Liver (tissue), 9 donors: ENCODE data around the gene PDE3A. TPM values are rescaled to one million over a fixed set of nuclear protein-coding genes. Genes with fewer than 3 reads are reported as not detected.

ENCODE experiments used
- DNase-seq: peaks from one replicate; pipeline ENCODE4 v3.0.0-alpha.2; 2017; ENCODE audit warnings: low spot score
- H3K27ac ChIP-seq, 2 donors: one replicate each; pipeline ENCODE4 v1.7.0; 2013; ENCODE audit warnings: inconsistent platforms in 2 of 2, low read length in 2 of 2, control low read depth in 1 of 2, low read depth in 1 of 2, mild to moderate bottlenecking in 1 of 2
- H3K27me3 ChIP-seq, 4 donors: one replicate each; pipeline versions ENCODE4 v1.6.1 to v1.7.0; 2013; ENCODE audit warnings: low read length in 3 of 4, inconsistent platforms in 1 of 4, mild to moderate bottlenecking in 1 of 4, moderate library complexity in 1 of 4; ENCODE audit not compliant: control insufficient read depth in 4 of 4, insufficient read depth in 4 of 4
- H3K36me3 ChIP-seq, 4 donors: one replicate each; pipeline versions ENCODE4 v1.6.1 to v1.7.0; 2013; ENCODE audit warnings: low read length in 3 of 4, mild to moderate bottlenecking in 3 of 4, low read depth in 1 of 4, moderate library complexity in 1 of 4; ENCODE audit not compliant: control insufficient read depth in 4 of 4, insufficient read depth in 3 of 4
- H3K4me1 ChIP-seq, 4 donors: one replicate each; pipeline versions ENCODE4 v1.6.1 to v1.7.0; 2013; ENCODE audit warnings: low read length in 3 of 4, mild to moderate bottlenecking in 3 of 4, moderate library complexity in 1 of 4; ENCODE audit not compliant: control insufficient read depth in 4 of 4, insufficient read depth in 4 of 4
- H3K4me3 ChIP-seq, 3 donors: one replicate each; pipeline versions ENCODE4 v1.6.1 to v1.7.0; 2013; ENCODE audit warnings: low read length in 3 of 3, control low read depth in 1 of 3, low read depth in 1 of 3, mild to moderate bottlenecking in 1 of 3
- H3K9ac ChIP-seq, 2 donors: one replicate each; pipeline ENCODE4 v1.7.0; 2013; ENCODE audit warnings: low read length in 2 of 2, mild to moderate bottlenecking in 2 of 2, moderate library complexity in 2 of 2, control low read depth in 1 of 2, low read depth in 1 of 2
- H3K9me3 ChIP-seq, 4 donors: one replicate each; pipeline versions ENCODE4 v1.6.1 to v1.7.0; 2013; ENCODE audit warnings: low read length in 3 of 4; ENCODE audit not compliant: control insufficient read depth in 4 of 4
- EGR1 ChIP-seq, 2 donors: IDR thresholded peaks; 2 replicates each; pipeline ENCODE4 v1.6.1; 2016 to 2018; ENCODE audit warnings: antibody characterized with exemption in 2 of 2, low read depth in 2 of 2
- FOXA1 ChIP-seq: IDR thresholded peaks from 2 replicates; pipeline ENCODE4 v1.6.1; 2016; ENCODE audit warnings: antibody characterized with exemption
- FOXA2 ChIP-seq: IDR thresholded peaks from 2 replicates; pipeline ENCODE4 v1.6.1; 2016; ENCODE audit warnings: antibody characterized with exemption
- GABPA ChIP-seq, 2 donors: IDR thresholded peaks in 1 of 2; conservative IDR thresholded peaks in 1 of 2; 2 replicates each; pipeline ENCODE4 v1.6.1; 2016; ENCODE audit warnings: antibody characterized with exemption in 2 of 2, mild to moderate bottlenecking in 1 of 2, moderate library complexity in 1 of 2
- HNF4A ChIP-seq, 2 donors: conservative IDR thresholded peaks; 2 replicates each; pipeline ENCODE4 v1.6.1; 2016; ENCODE audit warnings: antibody characterized with exemption in 2 of 2, mild to moderate bottlenecking in 2 of 2
- HNF4G ChIP-seq: IDR thresholded peaks from 2 replicates; pipeline ENCODE4 v1.6.1; 2016; ENCODE audit warnings: antibody characterized with exemption
- JUND ChIP-seq, 2 donors: IDR thresholded peaks; 2 replicates each; pipeline ENCODE4 v1.6.1; 2016; ENCODE audit warnings: antibody characterized with exemption in 2 of 2
- NR2F2 ChIP-seq: IDR thresholded peaks from 2 replicates; pipeline ENCODE4 v1.6.1; 2016; ENCODE audit warnings: antibody characterized with exemption
- RAD21 ChIP-seq, 2 donors: IDR thresholded peaks; 2 replicates each; pipeline ENCODE4 v1.6.1; 2016; ENCODE audit warnings: antibody characterized with exemption in 2 of 2, mild to moderate bottlenecking in 2 of 2
- RXRA ChIP-seq, 2 donors: IDR thresholded peaks; 2 replicates each; pipeline ENCODE4 v1.6.1; 2017 to 2018; ENCODE audit warnings: antibody characterized with exemption in 2 of 2, mild to moderate bottlenecking in 1 of 2
- SP1 ChIP-seq: IDR thresholded peaks from 2 replicates; pipeline ENCODE4 v1.6.1; 2018; ENCODE audit warnings: antibody characterized with exemption, mild to moderate bottlenecking
- TAF1 ChIP-seq: conservative IDR thresholded peaks from 2 replicates; pipeline ENCODE4 v1.6.1; 2016; ENCODE audit warnings: antibody characterized with exemption, mild to moderate bottlenecking
- YY1 ChIP-seq: IDR thresholded peaks from 2 replicates; pipeline ENCODE4 v1.6.1; 2016; ENCODE audit warnings: antibody characterized with exemption, mild to moderate bottlenecking
- WGBS: extraction: QIAGEN DNeasy Blood & Tissue Kit; methylation state at CpG from one replicate; pipeline ENCODE4 v1.1.7; 2013; 5-methylcytosine and 5-hydroxymethylcytosine counted together
- polyA plus RNA-seq, 2 donors: library from polyadenylated mRNA; stranded (reverse) in 1 of 2; unstranded in 1 of 2; fragments of 200-250 nt in 1 of 2; fragments of >200 nt in 1 of 2; fragmentation: Nextera tagmentation in 1 of 2; extraction: Ambion mirVana in 1 of 2; gene quantifications; one replicate each; pipeline versions ENCODE4 v1.2.1 to v1.2.3, GENCODE V29; 2013 to 2015
- total RNA-seq, 2 donors: library from RNA; depleted of rRNA; stranded (reverse); fragments of >200 nt; gene quantifications; one replicate each; pipeline ENCODE4 v1.2.3, GENCODE V29; 2014
- TF ChIP-seq, protein P1 (sequence below): IDR thresholded peaks from 2 replicates; pipeline ENCODE4 v1.6.1; 2016; ENCODE audit warnings: antibody characterized with exemption
- TF ChIP-seq, protein P2 (sequence below): IDR thresholded peaks from 2 replicates; pipeline ENCODE4 v1.6.1; 2016; ENCODE audit warnings: antibody characterized with exemption
- TF ChIP-seq, protein P3 (sequence below): IDR thresholded peaks from 2 replicates; pipeline ENCODE4 v1.6.1; 2016; ENCODE audit warnings: antibody characterized with exemption
- TF ChIP-seq, protein P4 (sequence below): fragments of 150-350 bp; IDR thresholded peaks from 2 replicates; pipeline ENCODE4 v1.5.1; 2017; ENCODE audit warnings: improper control_type of control experiment, low read depth, low read length; ENCODE audit not compliant: missing input control
- TF ChIP-seq, protein P5 (sequence below): IDR thresholded peaks from 2 replicates; pipeline ENCODE4 v1.6.1; 2016; ENCODE audit warnings: antibody characterized with exemption, mild to moderate bottlenecking
- donor health status: healthy.
- donor health status: healthy.
- donor health status: healthy.
- donor health status: healthy.
- donor health status: healthy.

Gene PDE3A
- total and polyA plus RNA-seq, 4 donors, result 0.50 to 3.8 (median 2.2) TPM

DNA sequence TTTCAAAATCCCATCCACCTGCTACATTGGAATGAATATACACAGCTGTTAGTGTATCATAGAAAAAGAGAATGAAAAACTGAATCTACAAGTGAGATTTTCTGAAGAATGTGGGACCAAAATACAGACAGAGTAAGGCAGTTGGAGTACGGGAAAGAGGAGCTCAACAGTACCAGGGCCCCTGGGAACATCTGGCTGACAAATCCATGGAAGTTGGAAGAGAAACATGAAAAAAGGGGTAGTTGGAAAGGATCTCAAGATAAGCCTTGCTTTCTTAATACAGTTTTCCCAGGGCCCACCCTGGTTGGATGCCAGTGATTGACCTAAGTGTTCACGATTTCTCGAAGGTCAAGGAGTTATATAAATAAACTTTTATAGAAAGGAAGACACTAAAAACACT lies 272.8 kb downstream of the PDE3A start (continued):
- TF ChIP-seq FOXA2 (no peak), YY1 (no peak), JUND (IDR thresholded peaks at IDR 0.05) (no peak), HNF4G (no peak), RAD21 (IDR thresholded peaks at IDR 0.05) (no peak), SP1 (no peak), TAF1 (no peak)
- TF ChIP-seq, protein P1, sequence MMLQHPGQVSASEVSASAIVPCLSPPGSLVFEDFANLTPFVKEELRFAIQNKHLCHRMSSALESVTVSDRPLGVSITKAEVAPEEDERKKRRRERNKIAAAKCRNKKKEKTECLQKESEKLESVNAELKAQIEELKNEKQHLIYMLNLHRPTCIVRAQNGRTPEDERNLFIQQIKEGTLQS, result no peak

DNA sequence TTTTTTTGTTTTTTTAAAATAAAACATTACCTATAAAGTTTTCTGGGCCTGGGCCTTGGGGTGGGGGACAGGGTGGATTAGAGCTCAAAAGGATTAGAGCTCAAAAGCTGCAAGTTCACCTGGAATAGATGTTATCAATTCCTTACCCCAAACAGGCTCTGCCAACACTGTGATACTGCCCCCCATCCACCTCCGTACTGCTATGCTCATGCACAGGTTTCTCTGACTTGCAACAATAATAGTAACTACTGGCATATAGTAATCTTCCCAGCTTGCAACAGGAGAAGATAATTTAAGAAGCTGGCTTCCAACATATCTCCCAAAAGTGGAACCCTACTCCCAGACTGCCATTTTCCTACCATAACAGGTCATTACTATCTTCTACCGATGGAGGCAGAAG lies 275.5 kb downstream of the PDE3A start:
- no peak overlapping the region for H3K4me3 ChIP-seq
- no peaks in the 10 kb centered on the region for H3K27me3 ChIP-seq
- no peaks in the 10 kb centered on the region for H3K9me3 ChIP-seq
- no peak overlapping the region for H3K27ac ChIP-seq
- TF ChIP-seq YY1 (no peak), EGR1 (IDR thresholded peaks at IDR 0.05; ENCODE audit: low read depth in 2 of 2) (no peak), HNF4A (conservative IDR thresholded peaks at IDR 0.05) (no peak), FOXA1 (no peak), TAF1 (no peak), SP1 (no peak), JUND (IDR thresholded peaks at IDR 0.05) (no peak), HNF4G (no peak), NR2F2 (no peak), RXRA (IDR thresholded peaks at IDR 0.05) (no peak), GABPA (IDR thresholded peaks at IDR 0.05 in 1 of 2, conservative IDR thresholded peaks at IDR 0.05 in 1 of 2) (no peak), FOXA2 (no peak), RAD21 (IDR thresholded peaks at IDR 0.05) (no peak)
- TF ChIP-seq, protein P2, sequence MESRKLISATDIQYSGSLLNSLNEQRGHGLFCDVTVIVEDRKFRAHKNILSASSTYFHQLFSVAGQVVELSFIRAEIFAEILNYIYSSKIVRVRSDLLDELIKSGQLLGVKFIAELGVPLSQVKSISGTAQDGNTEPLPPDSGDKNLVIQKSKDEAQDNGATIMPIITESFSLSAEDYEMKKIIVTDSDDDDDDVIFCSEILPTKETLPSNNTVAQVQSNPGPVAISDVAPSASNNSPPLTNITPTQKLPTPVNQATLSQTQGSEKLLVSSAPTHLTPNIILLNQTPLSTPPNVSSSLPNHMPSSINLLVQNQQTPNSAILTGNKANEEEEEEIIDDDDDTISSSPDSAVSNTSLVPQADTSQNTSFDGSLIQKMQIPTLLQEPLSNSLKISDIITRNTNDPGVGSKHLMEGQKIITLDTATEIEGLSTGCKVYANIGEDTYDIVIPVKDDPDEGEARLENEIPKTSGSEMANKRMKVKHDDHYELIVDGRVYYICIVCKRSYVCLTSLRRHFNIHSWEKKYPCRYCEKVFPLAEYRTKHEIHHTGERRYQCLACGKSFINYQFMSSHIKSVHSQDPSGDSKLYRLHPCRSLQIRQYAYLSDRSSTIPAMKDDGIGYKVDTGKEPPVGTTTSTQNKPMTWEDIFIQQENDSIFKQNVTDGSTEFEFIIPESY, result no peak
- TF ChIP-seq, protein P3, sequence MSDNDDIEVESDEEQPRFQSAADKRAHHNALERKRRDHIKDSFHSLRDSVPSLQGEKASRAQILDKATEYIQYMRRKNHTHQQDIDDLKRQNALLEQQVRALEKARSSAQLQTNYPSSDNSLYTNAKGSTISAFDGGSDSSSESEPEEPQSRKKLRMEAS, result no peak
- TF ChIP-seq, protein P1, result no peak
- TF ChIP-seq, protein P4, sequence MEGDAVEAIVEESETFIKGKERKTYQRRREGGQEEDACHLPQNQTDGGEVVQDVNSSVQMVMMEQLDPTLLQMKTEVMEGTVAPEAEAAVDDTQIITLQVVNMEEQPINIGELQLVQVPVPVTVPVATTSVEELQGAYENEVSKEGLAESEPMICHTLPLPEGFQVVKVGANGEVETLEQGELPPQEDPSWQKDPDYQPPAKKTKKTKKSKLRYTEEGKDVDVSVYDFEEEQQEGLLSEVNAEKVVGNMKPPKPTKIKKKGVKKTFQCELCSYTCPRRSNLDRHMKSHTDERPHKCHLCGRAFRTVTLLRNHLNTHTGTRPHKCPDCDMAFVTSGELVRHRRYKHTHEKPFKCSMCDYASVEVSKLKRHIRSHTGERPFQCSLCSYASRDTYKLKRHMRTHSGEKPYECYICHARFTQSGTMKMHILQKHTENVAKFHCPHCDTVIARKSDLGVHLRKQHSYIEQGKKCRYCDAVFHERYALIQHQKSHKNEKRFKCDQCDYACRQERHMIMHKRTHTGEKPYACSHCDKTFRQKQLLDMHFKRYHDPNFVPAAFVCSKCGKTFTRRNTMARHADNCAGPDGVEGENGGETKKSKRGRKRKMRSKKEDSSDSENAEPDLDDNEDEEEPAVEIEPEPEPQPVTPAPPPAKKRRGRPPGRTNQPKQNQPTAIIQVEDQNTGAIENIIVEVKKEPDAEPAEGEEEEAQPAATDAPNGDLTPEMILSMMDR, result no peak
- TF ChIP-seq, protein P5, sequence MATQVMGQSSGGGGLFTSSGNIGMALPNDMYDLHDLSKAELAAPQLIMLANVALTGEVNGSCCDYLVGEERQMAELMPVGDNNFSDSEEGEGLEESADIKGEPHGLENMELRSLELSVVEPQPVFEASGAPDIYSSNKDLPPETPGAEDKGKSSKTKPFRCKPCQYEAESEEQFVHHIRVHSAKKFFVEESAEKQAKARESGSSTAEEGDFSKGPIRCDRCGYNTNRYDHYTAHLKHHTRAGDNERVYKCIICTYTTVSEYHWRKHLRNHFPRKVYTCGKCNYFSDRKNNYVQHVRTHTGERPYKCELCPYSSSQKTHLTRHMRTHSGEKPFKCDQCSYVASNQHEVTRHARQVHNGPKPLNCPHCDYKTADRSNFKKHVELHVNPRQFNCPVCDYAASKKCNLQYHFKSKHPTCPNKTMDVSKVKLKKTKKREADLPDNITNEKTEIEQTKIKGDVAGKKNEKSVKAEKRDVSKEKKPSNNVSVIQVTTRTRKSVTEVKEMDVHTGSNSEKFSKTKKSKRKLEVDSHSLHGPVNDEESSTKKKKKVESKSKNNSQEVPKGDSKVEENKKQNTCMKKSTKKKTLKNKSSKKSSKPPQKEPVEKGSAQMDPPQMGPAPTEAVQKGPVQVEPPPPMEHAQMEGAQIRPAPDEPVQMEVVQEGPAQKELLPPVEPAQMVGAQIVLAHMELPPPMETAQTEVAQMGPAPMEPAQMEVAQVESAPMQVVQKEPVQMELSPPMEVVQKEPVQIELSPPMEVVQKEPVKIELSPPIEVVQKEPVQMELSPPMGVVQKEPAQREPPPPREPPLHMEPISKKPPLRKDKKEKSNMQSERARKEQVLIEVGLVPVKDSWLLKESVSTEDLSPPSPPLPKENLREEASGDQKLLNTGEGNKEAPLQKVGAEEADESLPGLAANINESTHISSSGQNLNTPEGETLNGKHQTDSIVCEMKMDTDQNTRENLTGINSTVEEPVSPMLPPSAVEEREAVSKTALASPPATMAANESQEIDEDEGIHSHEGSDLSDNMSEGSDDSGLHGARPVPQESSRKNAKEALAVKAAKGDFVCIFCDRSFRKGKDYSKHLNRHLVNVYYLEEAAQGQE, result no peak
- H3K9ac ChIP-seq, result no peak overlapping the region
- H3K4me1 ChIP-seq, result no peaks in the 10 kb centered on the region
- no peak for DNase-seq
- no peaks in the 10 kb centered on the region for H3K36me3 ChIP-seq
- WGBS, result 91% methylated on average over 2 of the region's 2 CpGs
